Spleen (tissue), 11 donors: ENCODE results near the gene JAG1. TPM values are rescaled to one million over a fixed set of nuclear protein-coding genes. Genes with fewer than 3 reads are reported as not detected.

Source experiments
- DNase-seq: peaks from one replicate; pipeline ENCODE4 v3.0.0-alpha.2; 2020
- H3K27ac ChIP-seq, 8 donors: fragments of 200-600 bp; sonication (generic) in 7 of 8; 1 replicate in 4 of 8; 2 replicates in 4 of 8; pipeline versions ENCODE4 v1.5.0 to v1.8.0; 2016 to 2021; ENCODE audit warnings: inconsistent platforms in 4 of 8, mild to moderate bottlenecking in 4 of 8, moderate library complexity in 1 of 8
- H3K27me3 ChIP-seq, 7 donors: fragments of 200-600 bp; sonication (generic) in 6 of 7; replicated peaks in 1 of 7; 1 replicate in 4 of 7; 2 replicates in 3 of 7; pipeline versions ENCODE4 v1.5.0 to v1.8.0; 2016 to 2021; ENCODE audit warnings: inconsistent platforms in 3 of 7, mild to moderate bottlenecking in 1 of 7
- H3K36me3 ChIP-seq, 6 donors: fragments of 200-600 bp; sonication (generic) in 5 of 6; 1 replicate in 4 of 6; 2 replicates in 2 of 6; pipeline versions ENCODE4 v1.5.0 to v1.8.0; 2016 to 2021; ENCODE audit warnings: inconsistent platforms in 2 of 6
- H3K4me1 ChIP-seq, 6 donors: fragments of 200-600 bp; sonication (generic) in 5 of 6; 1 replicate in 3 of 6; 2 replicates in 3 of 6; pipeline versions ENCODE4 v1.5.0 to v1.8.0; 2016 to 2021; ENCODE audit warnings: inconsistent platforms in 3 of 6
- H3K4me3 ChIP-seq, 8 donors: fragments of 200-600 bp; sonication (generic) in 7 of 8; 1 replicate in 4 of 8; 2 replicates in 4 of 8; pipeline versions ENCODE4 v1.5.0 to v1.8.0; 2016 to 2021; ENCODE audit warnings: inconsistent platforms in 4 of 8, mild to moderate bottlenecking in 4 of 8, moderate library complexity in 2 of 8
- H3K9me3 ChIP-seq, 8 donors: fragments of 200-600 bp; sonication (generic) in 7 of 8; 1 replicate in 4 of 8; 2 replicates in 4 of 8; pipeline versions ENCODE4 v1.5.0 to v1.8.0; 2016 to 2021; ENCODE audit warnings: inconsistent platforms in 4 of 8
- CTCF ChIP-seq, 11 experiments: fragments of 200-600 bp in 7 of 11; fragments of 450-650 bp in 4 of 11; sonication (generic) in 4 of 11; IDR thresholded peaks in 8 of 11; conservative IDR thresholded peaks in 3 of 11; 1 replicate in 7 of 11; 2 replicates in 4 of 11; pipeline versions ENCODE4 v1.4.0 to v1.8.0; 2016 to 2021; ENCODE audit warnings: antibody characterized with exemption in 11 of 11, inconsistent platforms in 4 of 11, mild to moderate bottlenecking in 1 of 11
- POLR2A ChIP-seq, 3 donors: fragments of 450-650 bp; IDR thresholded peaks; one replicate each; pipeline ENCODE4 v1.5.1; 2017; ENCODE audit warnings: antibody characterized with exemption in 3 of 3, mild to moderate bottlenecking in 1 of 3
- POLR2AphosphoS5 ChIP-seq, 3 donors: sonication (generic); formaldehyde crosslinking; IDR thresholded peaks; one replicate each; pipeline ENCODE4 v1.5.1; 2017; ENCODE audit warnings: antibody characterized with exemption in 3 of 3
- WGBS, 5 donors: extraction: QIAGEN DNeasy Blood & Tissue Kit in 3 of 5; methylation state at CpG; one replicate each; pipeline versions ENCODE4 v1.1.5 to v1.1.7; 2013 to 2018; 5-methylcytosine and 5-hydroxymethylcytosine counted together
- intact Hi-C: fragments of 100-400 bp; cut with DNase I; formaldehyde crosslinking; loops from one replicate; pipeline ENCODE4 v1.15.0; 2023; ENCODE audit warnings: low total_unique reads
- polyA plus RNA-seq, 3 donors: library from polyadenylated mRNA; stranded (reverse); fragments of 200-250 nt; gene quantifications; one replicate each; pipeline ENCODE4 v1.2.1, GENCODE V29; 2013
- total RNA-seq, 7 donors: library from RNA; depleted of rRNA in 3 of 7; stranded (reverse); fragments of >200 nt in 3 of 7; fragmentation: NEBNext Ultra II Directional in 4 of 7; extraction: Animal tissue kit (Norgen Biotek cat#: 25700) in 4 of 7; gene quantifications; one replicate each; pipeline versions ENCODE4 v1.1.0 to v1.2.1, GENCODE V29; 2016 to 2021
- donor health status: healthy with polysubstance abuse.
- donor health status: DM: no; HTN: no; CAD: no; lungs with moderate emphysema.
- donor health status: DM: no; HTN: no; CAD: no.
- donor health status: Bipolar disorder and iron deficiency.
- donor health status: healthy.
- donor health status: DM: no; HTN: no; CAD: no.
- donor health status: DM: yes; HTN: yes; CAD: no.

Gene JAG1
- total and polyA plus RNA-seq, 10 donors, result 5.6 to 85.3 (median 50.1) TPM

GRCh38 chr20:10661261-10661660 lies 12.5 kb downstream of the JAG1 start:
- no peak overlapping the region for H3K4me3 ChIP-seq
- intact Hi-C loops, result no loop called here
- H3K36me3 ChIP-seq, result peaks cover 0 to 83% (median 16%) of the 10 kb centered on the region in 6 donors
- peak overlapping the region in 3 of 8 donors; percentile 18 to 30 (median 24) for H3K27ac ChIP-seq
- H3K27me3 ChIP-seq, result peaks cover 0 to 23% (median 0%) of the 10 kb centered on the region in 7 donors
- WGBS, 5 donors, result 85 to 90% (median 87%) methylated on average over 4 of the region's 4 CpGs
- peaks cover 3 to 75% (median 29%) of the 10 kb centered on the region in 6 donors for H3K4me1 ChIP-seq
- no peak for TF ChIP-seq POLR2AphosphoS5 (IDR thresholded peaks at IDR 0.05)
- TF ChIP-seq POLR2A (IDR thresholded peaks at IDR 0.05), result no peak
- TF ChIP-seq CTCF (IDR thresholded peaks at IDR 0.05 in 8 of 11, conservative IDR thresholded peaks at IDR 0.05 in 3 of 11), result no peak
- DNase-seq, result no peak
- no peaks in the 10 kb centered on the region for H3K9me3 ChIP-seq

- H3K4me3 ChIP-seq, result no peak overlapping the region
- intact Hi-C loops, result no loop called here
- no peak for DNase-seq
- TF ChIP-seq POLR2A (IDR thresholded peaks at IDR 0.05), result no peak
- no peak for TF ChIP-seq POLR2AphosphoS5 (IDR thresholded peaks at IDR 0.05)
- no peak for TF ChIP-seq CTCF (IDR thresholded peaks at IDR 0.05 in 8 of 11, conservative IDR thresholded peaks at IDR 0.05 in 3 of 11)
- peaks cover 0 to 74% (median 29%) of the 10 kb centered on the region in 6 donors for H3K4me1 ChIP-seq
- 66 to 87% (median 79%) methylated on average over 11 of the region's 11 CpGs for WGBS, 5 donors
- H3K9me3 ChIP-seq, result no peaks in the 10 kb centered on the region
- H3K27ac ChIP-seq, result peak overlapping the region in 4 of 8 donors; percentile 1 to 30 (median 11)
- H3K27me3 ChIP-seq, result peaks cover 0 to 18% (median 0%) of the 10 kb centered on the region in 7 donors
- peaks cover 0 to 84% (median 17%) of the 10 kb centered on the region in 6 donors for H3K36me3 ChIP-seq
These were observed 13.1 kb downstream of the JAG1 start for GRCh38 chr20:10660661-10661060.

GRCh38 chr20:10659651-10660601 lies 13.9 kb downstream of the JAG1 start:
- intact Hi-C loops, result no loop called here
- H3K4me1 ChIP-seq, result peaks cover 0 to 74% (median 26%) of the 10 kb centered on the region in 6 donors
- no peak overlapping the region for H3K4me3 ChIP-seq
- H3K36me3 ChIP-seq, result peaks cover 0 to 89% (median 17%) of the 10 kb centered on the region in 6 donors
- peaks cover 0 to 18% (median 0%) of the 10 kb centered on the region in 7 donors for H3K27me3 ChIP-seq
- WGBS, 5 donors, result 72 to 89% (median 85%) methylated on average over 12 of the region's 12 CpGs
- no peaks in the 10 kb centered on the region for H3K9me3 ChIP-seq
- DNase-seq, result no peak
- peak overlapping the region in 2 of 8 donors; percentile 4 to 18 for H3K27ac ChIP-seq
- no peak for TF ChIP-seq CTCF (IDR thresholded peaks at IDR 0.05 in 8 of 11, conservative IDR thresholded peaks at IDR 0.05 in 3 of 11)
- no peak for TF ChIP-seq POLR2A (IDR thresholded peaks at IDR 0.05)
- TF ChIP-seq POLR2AphosphoS5 (IDR thresholded peaks at IDR 0.05), result peak in 1 of 3 donors; percentile 42
